RCC 7860 (cell line): ENCODE measurements around the gene JMJD1C.

Source experiments
- DNase-seq: peaks from one replicate; pipeline ENCODE4 v3.0.0-alpha.2; 2015; ENCODE audit warnings: low spot score
- FAIRE-seq: peaks from 2 replicates; lab custom pipeline; 2012; peaks lifted over from hg19 to GRCh38; lab: Jason Lieb, UNC

Gene JMJD1C

GRCh38 chr10:63480237-63480636, 14.5 kb upstream of the JMJD1C start:
- no peak for FAIRE-seq
- no peak for DNase-seq

- DNase-seq = no peak
- FAIRE-seq = no peak
Observed at GRCh38 chr10:63478564-63478963, 12.8 kb upstream of the JMJD1C start.

GRCh38 chr10:63477927-63478326, 12.2 kb upstream of the JMJD1C start:
- no peak for DNase-seq
- FAIRE-seq = no peak

GRCh38 chr10:63474488-63474887, 8.7 kb upstream of the JMJD1C start:
- FAIRE-seq = no peak
- no peak for DNase-seq

- FAIRE-seq (no peak), DNase-seq (no peak)
Observed at GRCh38 chr10:63470928-63471327, 5.2 kb upstream of the JMJD1C start.

GRCh38 chr10:63468947-63469346, 3.2 kb upstream of the JMJD1C start:
- FAIRE-seq = no peak
- no peak for DNase-seq

GRCh38 chr10:63467841-63468240, 2.1 kb upstream of the JMJD1C start:
- FAIRE-seq = no peak
- no peak for DNase-seq

- FAIRE-seq = no peak
Observed at GRCh38 chr10:63466144-63466935, 563 bp upstream of the JMJD1C start.

GRCh38 chr10:63464402-63465292, 1.1 kb downstream of the JMJD1C start:
- DNase-seq = peak; percentile 23
- FAIRE-seq = no peak

More at GRCh38 chr10:63466144-63466935, 563 bp upstream of the JMJD1C start:
- DNase-seq = peak; percentile 49

GRCh38 chr10:63462442-63462841, 3.3 kb downstream of the JMJD1C start:
- FAIRE-seq = no peak

GRCh38 chr10:63458177-63458576, 7.6 kb downstream of the JMJD1C start:
- no peak for FAIRE-seq

More at GRCh38 chr10:63462442-63462841, 3.3 kb downstream of the JMJD1C start:
- no peak for DNase-seq

GRCh38 chr10:63457594-63457993, 8.2 kb downstream of the JMJD1C start:
- no peak for DNase-seq

More at GRCh38 chr10:63458177-63458576, 7.6 kb downstream of the JMJD1C start:
- no peak for DNase-seq

GRCh38 chr10:63456437-63457210, 9.2 kb downstream of the JMJD1C start:
- FAIRE-seq (peak; percentile 79), DNase-seq (peak; percentile 10)

More at GRCh38 chr10:63457594-63457993, 8.2 kb downstream of the JMJD1C start:
- no peak for FAIRE-seq

- no peak for FAIRE-seq
- DNase-seq = no peak
Observed at GRCh38 chr10:63455507-63455906, 10.3 kb downstream of the JMJD1C start.

GRCh38 chr10:63454631-63455030, 11.1 kb downstream of the JMJD1C start:
- FAIRE-seq = no peak
- DNase-seq = no peak

- no peak for FAIRE-seq
- no peak for DNase-seq
Observed at GRCh38 chr10:63452524-63452923, 13.3 kb downstream of the JMJD1C start.

GRCh38 chr10:63446716-63447440, 18.9 kb downstream of the JMJD1C start:
- DNase-seq (no peak), FAIRE-seq (no peak)

GRCh38 chr10:63441404-63441803, 24.4 kb downstream of the JMJD1C start:
- no peak for DNase-seq
- no peak for FAIRE-seq

- no peak for FAIRE-seq
- DNase-seq = no peak
Observed at GRCh38 chr10:63439607-63440006, 26.2 kb downstream of the JMJD1C start.
